Measurements from ENCODE around the gene GHR.

Gene GHR

GRCh38 chr5:42423285-42424165, at the start of gene GHR:
TSS of gene GHR (plus strand) at chr5:42423439. CDS start at chr5:42565875, 142,436 bp downstream.
- DNase-seq, result no peak

GRCh38 chr5:42374679-42375273, 48.5 kb upstream of the GHR start:
- no peak for DNase-seq

GRCh38 chr5:42377496-42377895, 45.7 kb upstream of the GHR start:
- DNase-seq, result no peak

- no peak for DNase-seq
Observed at GRCh38 chr5:42381973-42382372, 41.3 kb upstream of the GHR start.

GRCh38 chr5:42387563-42387962, 35.7 kb upstream of the GHR start:
- no peak for DNase-seq

- DNase-seq, result no peak
Observed at GRCh38 chr5:42390115-42390514, 33.1 kb upstream of the GHR start.

- no peak for DNase-seq
Observed at GRCh38 chr5:42392917-42393316, 30.3 kb upstream of the GHR start.

- no peak for DNase-seq
Observed at GRCh38 chr5:42396111-42396510, 27.1 kb upstream of the GHR start.

- DNase-seq, result no peak
Observed at GRCh38 chr5:42397267-42397666, 26.0 kb upstream of the GHR start.

GRCh38 chr5:42399702-42400101, 23.5 kb upstream of the GHR start:
- DNase-seq, result no peak

GRCh38 chr5:42400474-42400873, 22.8 kb upstream of the GHR start:
- DNase-seq, result no peak

GRCh38 chr5:42403236-42403635, 20.0 kb upstream of the GHR start:
- no peak for DNase-seq

DNA sequence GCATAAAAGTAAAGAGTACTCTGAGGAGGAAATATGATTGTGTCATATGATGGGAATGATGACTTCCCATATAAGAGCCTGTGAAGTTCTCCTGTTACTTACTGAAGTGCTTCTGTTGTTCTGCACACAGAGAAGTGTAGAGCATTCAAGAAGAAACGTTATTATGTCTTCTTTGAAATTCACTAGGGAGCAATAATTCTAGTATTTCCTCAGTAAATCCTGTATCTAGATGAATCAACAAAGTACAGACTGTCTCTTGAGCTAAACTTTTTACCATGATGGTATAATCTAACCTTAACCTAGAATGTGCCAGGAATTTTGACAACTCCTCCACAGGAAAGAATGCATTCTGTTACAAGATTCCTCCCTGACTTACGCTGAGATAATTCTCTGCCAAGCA, 18.9 kb upstream of the GHR start:
- DNase-seq, result no peak

GRCh38 chr5:42419294-42419693, 3.9 kb upstream of the GHR start:
- DNase-seq, result no peak

- no peak for DNase-seq
Observed at GRCh38 chr5:42422656-42423280, 471 bp upstream of the GHR start.

GRCh38 chr5:42426016-42426415, 2.8 kb downstream of the GHR start:
- DNase-seq, result no peak

DNA sequence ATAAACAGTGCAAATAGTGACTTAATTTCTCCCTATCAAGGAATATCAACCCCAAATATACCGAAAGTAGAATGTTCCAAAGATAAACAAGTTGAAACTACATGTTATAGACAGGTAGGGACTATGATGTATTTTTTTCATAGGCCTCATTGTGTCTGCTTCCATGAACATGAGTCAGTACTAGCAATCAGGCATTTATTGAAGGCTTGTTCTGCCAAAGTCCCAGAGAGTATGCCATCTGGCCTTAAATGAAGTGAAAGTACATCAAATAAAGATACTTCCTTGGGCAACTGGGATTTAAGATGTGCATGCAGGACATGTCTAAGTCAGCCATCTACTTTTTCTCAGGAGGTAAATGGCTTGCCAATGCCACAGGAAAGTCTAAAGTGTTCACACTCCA, 6.5 kb downstream of the GHR start:
- no peak for DNase-seq

DNA sequence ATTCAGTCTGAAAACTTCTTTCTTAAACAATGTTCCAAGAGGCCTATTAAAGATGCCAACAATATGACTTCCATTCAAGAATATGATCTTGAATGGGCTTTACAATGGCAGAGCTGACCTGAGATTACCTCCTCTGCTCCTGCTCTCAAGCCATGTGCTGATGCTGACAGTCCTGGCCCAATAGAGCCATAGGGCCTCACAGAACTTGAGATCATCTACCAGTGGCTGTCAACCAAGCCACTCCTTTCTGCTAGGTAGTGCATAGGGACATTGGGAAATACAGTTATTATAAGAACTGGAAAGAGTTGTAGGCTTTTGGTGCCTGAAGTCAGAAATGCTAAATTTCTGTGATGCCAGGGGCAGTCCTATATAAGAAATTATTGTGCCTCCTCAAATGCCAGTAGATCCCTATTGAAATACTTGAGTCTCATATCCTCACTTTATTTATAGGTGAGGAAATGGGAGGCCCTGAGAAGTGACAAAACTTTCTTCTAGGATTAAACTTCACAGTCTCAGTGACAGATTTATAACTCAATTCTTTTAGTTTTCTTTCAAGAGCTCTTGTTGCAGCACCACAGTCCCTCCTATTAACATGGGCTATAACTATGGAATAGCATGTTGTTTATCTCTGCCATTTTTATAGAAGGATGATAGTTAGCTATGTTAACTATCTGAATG, 10.9 kb downstream of the GHR start:
- no peak for DNase-seq

GRCh38 chr5:42436051-42436450, 12.8 kb downstream of the GHR start:
- DNase-seq, result no peak

DNA sequence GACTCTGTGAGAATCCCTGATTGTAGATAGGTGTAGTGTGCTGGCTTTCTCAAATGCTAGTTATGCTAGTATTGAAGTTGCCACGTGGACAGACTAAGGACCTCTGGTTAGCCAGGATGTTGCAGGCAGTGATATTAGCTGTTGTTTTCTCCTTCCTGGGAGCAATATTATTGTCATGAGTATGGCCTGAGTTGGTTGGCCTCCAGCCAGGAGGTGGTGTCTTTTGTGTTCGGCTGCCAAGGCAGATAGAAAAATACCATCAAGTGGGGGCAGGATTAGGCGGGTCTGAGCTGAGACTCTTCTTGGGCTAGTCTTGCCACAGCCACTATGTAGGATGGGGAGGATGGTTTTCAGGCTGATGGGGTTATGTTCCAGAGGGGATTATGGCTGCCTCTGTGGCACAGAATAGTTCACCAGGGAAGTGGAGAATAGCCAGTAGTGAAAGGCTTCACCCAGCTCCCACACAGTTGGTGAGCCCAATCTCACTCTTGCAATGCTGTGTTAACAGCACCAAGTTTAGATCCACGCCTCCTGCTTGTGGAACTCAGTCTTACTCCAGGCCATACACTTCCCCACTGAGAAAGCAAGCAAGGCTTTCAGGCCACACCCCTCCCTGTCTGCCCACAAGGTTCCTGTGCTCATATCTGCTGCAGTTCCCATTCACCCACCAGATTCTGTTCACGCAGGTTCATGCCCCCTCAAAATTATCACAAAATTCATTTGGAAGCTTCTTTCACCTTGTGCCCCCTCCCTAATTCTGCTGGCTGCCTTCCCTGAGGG, 31.2 kb downstream of the GHR start:
- DNase-seq, result no peak

DNA sequence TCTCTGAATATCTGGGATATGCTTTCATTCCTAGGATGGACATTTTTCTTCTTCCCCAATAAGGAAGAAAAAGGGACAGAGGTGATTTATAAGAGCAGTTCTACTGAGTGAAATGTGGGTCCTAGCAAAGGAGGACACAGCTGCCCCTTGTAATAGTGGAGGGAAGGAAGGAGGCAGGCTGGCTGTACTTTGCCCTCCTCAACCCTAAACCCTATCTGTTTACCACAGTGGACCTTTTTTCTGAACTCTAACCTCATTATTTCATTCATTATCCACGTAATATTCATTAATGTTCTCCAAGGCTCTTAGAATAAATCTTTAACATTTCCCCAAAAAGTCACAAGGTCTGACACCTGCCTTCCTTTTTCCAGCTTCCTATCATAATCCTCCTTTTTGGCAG, 37.8 kb downstream of the GHR start:
- no peak for DNase-seq

- DNase-seq, result no peak
Observed at GRCh38 chr5:42461507-42461906, 38.3 kb downstream of the GHR start.

DNA sequence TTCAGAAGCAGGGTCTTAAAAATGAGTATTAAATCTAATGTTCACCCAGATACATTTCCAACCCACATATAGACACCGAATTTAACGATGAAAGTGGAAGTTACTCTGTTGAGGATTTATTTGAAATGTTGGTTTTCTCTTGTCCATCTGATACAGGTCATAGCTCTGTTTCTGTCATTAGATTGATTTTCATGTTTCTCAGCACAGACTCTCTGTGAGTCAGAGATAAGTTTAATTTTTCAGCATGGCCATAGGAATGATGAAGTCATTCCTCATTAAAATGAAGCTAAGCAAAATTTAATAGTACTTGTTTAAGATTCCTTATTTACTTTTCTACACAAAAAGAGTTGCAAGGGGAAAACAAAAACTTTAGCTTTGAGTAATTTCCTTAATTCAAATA, 38.8 kb downstream of the GHR start:
- DNase-seq, result no peak

Measured in stimulated activated CD4-positive, alpha-beta T cell treated with anti-CD3 and anti-CD28 coated beads, Interleukin-4, amount 100 ng/mL, for 1 hour (primary cell).